Measurements from ENCODE around the gene PAX7. TPM values are rescaled to one million over a fixed set of nuclear protein-coding genes. Genes with fewer than 3 reads are reported as not detected.

Gene PAX7
- total RNA-seq: not detected in 2 replicates

DNA sequence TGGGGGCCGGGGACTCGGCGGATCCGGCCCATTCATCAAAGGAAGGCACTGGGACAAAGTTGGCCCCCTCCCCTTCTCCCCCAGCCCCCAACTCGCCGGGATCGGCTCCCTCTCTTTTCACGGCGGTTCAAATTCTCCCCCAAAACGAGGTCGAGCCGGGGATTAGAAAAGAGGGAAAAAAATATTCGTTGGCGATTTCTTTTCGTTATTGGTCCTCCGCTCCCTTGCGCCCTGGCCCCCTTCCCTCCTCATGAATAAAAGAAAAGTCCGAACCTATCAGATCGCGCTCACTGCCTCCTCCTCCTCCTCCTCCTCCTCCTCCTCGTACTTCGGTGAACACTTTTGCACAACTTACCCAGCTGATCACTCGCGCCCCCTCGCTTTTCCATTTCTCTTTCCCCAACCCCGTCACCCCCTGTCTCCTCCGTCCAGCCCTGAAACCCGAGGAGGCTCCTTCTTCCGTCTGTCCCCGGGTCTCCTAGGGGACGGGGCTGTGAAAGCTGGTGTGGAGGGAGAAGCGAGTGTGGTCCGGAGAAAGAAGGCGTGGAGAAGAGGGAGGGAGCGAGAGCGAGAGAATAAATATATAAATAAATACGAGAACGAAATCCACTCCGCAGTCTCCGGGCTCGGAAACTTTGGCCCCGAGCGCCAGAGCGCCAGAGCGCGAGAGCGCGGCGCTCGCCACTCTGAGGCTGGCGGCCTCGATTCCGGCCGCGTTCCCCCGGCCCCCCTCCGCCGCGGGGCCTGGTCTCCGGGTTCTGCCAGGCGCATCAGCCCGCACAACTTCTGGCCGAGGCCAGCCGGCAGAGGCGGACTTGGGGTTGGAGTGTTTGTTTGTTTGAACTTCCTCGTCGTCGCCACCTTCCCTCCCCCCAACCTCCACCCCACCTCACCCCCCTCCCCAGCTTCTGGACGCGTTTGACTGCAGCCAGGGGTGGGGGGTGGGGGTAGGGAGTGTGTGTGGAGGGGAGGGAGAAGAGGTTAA lies at the start of gene PAX7:
TSS of gene PAX7 (plus strand) at position 336 of the 985 bp plus-strand sequence. CDS start 758 bp downstream, outside the sequence.

Small RNAs within 50 kb of the gene (small RNA-seq; reads per million reads assigned to genes)
- 0.27 reads per million for gene AL031737.1

Other genes starting within 250 kb of the PAX7 start
- gene KLHDC7A, start 149.9 kb upstream of the PAX7 start, total RNA-seq: not detected in 2 replicates
- not detected in 2 replicates for gene TAS1R2, start 228.8 kb downstream of the PAX7 start, total RNA-seq